ENCODE measurements around the gene LHX4.

GRCh38 chr1:180261524-180262155 lies 31.6 kb downstream of the LHX4 start:
- TF ChIP-seq ZNF274 (IDR thresholded peaks at IDR 0.05; ENCODE audit: low read depth, low read length) (no peak), YY1 (IDR thresholded peaks at IDR 0.05; ENCODE audit: insufficient read depth, insufficient read length) (no peak)

Measured in NT2/D1 (cell line).